H1 (cell line): ENCODE data around the gene MACROD2. TPM values are rescaled to one million over a fixed set of nuclear protein-coding genes. Genes with fewer than 3 reads are reported as not detected.

Experiments used
- CTCF ChIA-PET: fragments of 300-600 bp; sonication (Branson Sonifier 250); formaldehyde crosslinking; loops from one replicate; lab custom pipeline; 2021; ENCODE audit not compliant: partially characterized antibody; lab: Charles Lee
- POLR2A ChIA-PET: fragments of 300-600 bp; sonication (Branson Sonifier 250); formaldehyde crosslinking; loops from one replicate; lab custom pipeline; 2021; ENCODE audit warnings: inconsistent platforms; ENCODE audit not compliant: partially characterized antibody; lab: Charles Lee
- DNase-seq, 2 experiments: peaks; one replicate each; pipeline versions ENCODE4 v3.0.0 to v3.0.0-alpha.2; 2010 to 2022; ENCODE audit warnings: low spot score in 2 of 2, low read depth in 1 of 2, mixed read lengths in 1 of 2
- FAIRE-seq: peaks from 2 replicates; lab custom pipeline; 2011; peaks lifted over from hg19 to GRCh38; lab: Jason Lieb, UNC
- H2AFZ ChIP-seq: 2 replicates; pipeline ENCODE4 v1.8.1; 2012; ENCODE audit warnings: low read length, inconsistent platforms
- H2AK5ac ChIP-seq: 2 replicates; pipeline ENCODE4 v1.6.1; 2013; ENCODE audit warnings: low read depth, low read length
- H2BK120ac ChIP-seq: replicated peaks from 2 replicates; pipeline ENCODE3; 2013; ENCODE audit warnings: low read depth, low read length, inconsistent platforms
- H2BK12ac ChIP-seq: 2 replicates; pipeline ENCODE4 v1.6.1; 2013; ENCODE audit warnings: low read depth, low read length
- H2BK15ac ChIP-seq: 2 replicates; pipeline ENCODE4 v1.6.1; 2013; ENCODE audit warnings: low read length
- H2BK20ac ChIP-seq: 2 replicates; pipeline ENCODE4 v1.6.1; 2013; ENCODE audit warnings: low read length
- H2BK5ac ChIP-seq: 2 replicates; pipeline ENCODE4 v1.6.1; 2013; ENCODE audit warnings: low read depth, low read length
- H3K14ac ChIP-seq: 2 replicates; pipeline ENCODE4 v1.6.1; 2013; ENCODE audit warnings: inconsistent platforms; ENCODE audit not compliant: insufficient read length
- H3K18ac ChIP-seq: 2 replicates; pipeline ENCODE4 v1.6.1; 2013; ENCODE audit warnings: low read length; ENCODE audit errors: extremely low read depth
- H3K23ac ChIP-seq: 2 replicates; pipeline ENCODE4 v1.6.1; 2013; ENCODE audit warnings: inconsistent platforms; ENCODE audit not compliant: insufficient read length
- H3K23me2 ChIP-seq: 2 replicates; pipeline ENCODE4 v1.6.1; 2013; ENCODE audit warnings: low read depth, low read length
- H3K27ac ChIP-seq: 2 replicates; pipeline ENCODE4 v1.6.1; 2011; ENCODE audit warnings: low read depth, low read length, inconsistent platforms
- H3K27me3 ChIP-seq, 4 experiments: replicated peaks in 1 of 4; 1 replicate in 1 of 4; 2 replicates in 3 of 4; pipeline versions ENCODE4 v1.6.1 to v1.8.1; 2011 to 2013; ENCODE audit warnings: low read length in 3 of 4, mild to moderate bottlenecking in 3 of 4, inconsistent platforms in 2 of 4, mixed read lengths in 2 of 4, moderate library complexity in 1 of 4; ENCODE audit not compliant: control insufficient read depth in 3 of 4, insufficient read depth in 3 of 4; ENCODE audit errors: extremely low read depth in 1 of 4
- H3K36me3 ChIP-seq, 4 experiments: 2 replicates each; pipeline versions ENCODE4 v1.6.1 to v1.8.1; 2011 to 2013; ENCODE audit warnings: mild to moderate bottlenecking in 4 of 4, low read length in 3 of 4, moderate library complexity in 2 of 4, control low read depth in 1 of 4, inconsistent platforms in 1 of 4; ENCODE audit not compliant: insufficient read depth in 4 of 4, control insufficient read depth in 2 of 4
- H3K4ac ChIP-seq: replicated peaks from 2 replicates; pipeline ENCODE3; 2013; ENCODE audit warnings: low read length, low read depth, mixed read lengths, inconsistent platforms; ENCODE audit not compliant: insufficient read length
- H3K4me1 ChIP-seq, 4 experiments: replicated peaks in 1 of 4; 1 replicate in 1 of 4; 2 replicates in 3 of 4; pipeline versions ENCODE4 v1.6.1 to v1.8.1; 2011 to 2013; ENCODE audit warnings: low read length in 3 of 4, inconsistent platforms in 2 of 4, mixed read lengths in 1 of 4; ENCODE audit not compliant: insufficient read depth in 4 of 4, control insufficient read depth in 3 of 4
- H3K4me2 ChIP-seq, 2 experiments: 2 replicates each; pipeline versions ENCODE4 v1.6.1 to v1.8.1; 2011 to 2013; ENCODE audit warnings: low read depth in 2 of 2, low read length in 2 of 2, control low read depth in 1 of 2, inconsistent platforms in 1 of 2, mild to moderate bottlenecking in 1 of 2; ENCODE audit not compliant: insufficient read depth in 1 of 2
- H3K4me3 ChIP-seq, 4 experiments: fragments of 200-600, 300-600 bp in 1 of 4; sonication (generic), shearing (Covaris generic), sonication (Bioruptor Twin) in 1 of 4; 2 replicates each; pipeline versions ENCODE4 v1.5.1 to v1.8.1; 2011 to 2016; ENCODE audit warnings: low read length in 4 of 4, low read depth in 3 of 4, control low read depth in 2 of 4, inconsistent platforms in 2 of 4, mild to moderate bottlenecking in 2 of 4, mixed read lengths in 1 of 4, moderate library complexity in 1 of 4; ENCODE audit not compliant: insufficient read depth in 2 of 4; ENCODE audit errors: extremely low read depth in 1 of 4
- H3K56ac ChIP-seq: replicated peaks from 2 replicates; pipeline ENCODE3; 2013; ENCODE audit warnings: low read depth, mild to moderate bottlenecking, mixed read lengths, low read length, inconsistent platforms; ENCODE audit not compliant: insufficient read length
- H3K79me1 ChIP-seq: 2 replicates; pipeline ENCODE4 v1.6.1; 2013; ENCODE audit warnings: low read depth, low read length, control low read depth
- H3K79me2 ChIP-seq, 2 experiments: 2 replicates each; pipeline versions ENCODE4 v1.6.1 to v1.8.1; 2012 to 2013; ENCODE audit warnings: low read length in 2 of 2, mild to moderate bottlenecking in 2 of 2, inconsistent platforms in 1 of 2; ENCODE audit not compliant: insufficient read depth in 2 of 2, control insufficient read depth in 1 of 2
- H3K9ac ChIP-seq, 4 experiments: replicated peaks in 1 of 4; 1 replicate in 1 of 4; 2 replicates in 3 of 4; pipeline versions ENCODE4 v1.6.1 to v1.8.1; 2011 to 2013; ENCODE audit warnings: low read depth in 3 of 4, low read length in 3 of 4, control low read depth in 2 of 4, mild to moderate bottlenecking in 2 of 4, moderate library complexity in 2 of 4, inconsistent platforms in 1 of 4; ENCODE audit errors: extremely low read depth in 1 of 4
- H3K9me3 ChIP-seq, 2 experiments: 2 replicates each; pipeline versions ENCODE4 v1.6.1 to v1.8.1; 2012 to 2013; ENCODE audit warnings: mild to moderate bottlenecking in 2 of 2, moderate library complexity in 2 of 2, control low read depth in 1 of 2, inconsistent platforms in 1 of 2, low read depth in 1 of 2, low read length in 1 of 2, mixed read lengths in 1 of 2; ENCODE audit not compliant: insufficient read depth in 2 of 2
- H4K20me1 ChIP-seq, 2 experiments: replicated peaks in 1 of 2; 2 replicates each; pipeline versions ENCODE3 to v1.8.1; 2011 to 2013; ENCODE audit warnings: inconsistent platforms in 2 of 2, low read length in 2 of 2, mild to moderate bottlenecking in 1 of 2; ENCODE audit not compliant: insufficient read depth in 2 of 2, control insufficient read depth in 1 of 2
- H4K5ac ChIP-seq: 2 replicates; pipeline ENCODE4 v1.6.1; 2013; ENCODE audit warnings: low read length, low read depth, mixed read lengths, inconsistent platforms; ENCODE audit not compliant: insufficient read length
- H4K8ac ChIP-seq: 2 replicates; pipeline ENCODE4 v1.8.0; 2013; ENCODE audit warnings: mild to moderate bottlenecking, moderate library complexity, low read length, inconsistent platforms; ENCODE audit not compliant: insufficient read depth; ENCODE audit errors: extremely low read depth
- H4K91ac ChIP-seq: replicated peaks from 2 replicates; pipeline ENCODE3; 2013; ENCODE audit warnings: low read length, mixed read lengths, inconsistent platforms; ENCODE audit not compliant: insufficient read length
- E2F6 ChIP-seq: IDR thresholded peaks from 2 replicates; pipeline ENCODE4 v1.6.1; 2012; ENCODE audit warnings: inconsistent platforms
- GTF2F1 ChIP-seq: IDR thresholded peaks from 2 replicates; pipeline ENCODE4 v1.6.1; 2012; ENCODE audit warnings: low read depth, low read length, improper control_type of control experiment, borderline replicate concordance
- JUND ChIP-seq: IDR thresholded peaks from 2 replicates; pipeline ENCODE4 v1.6.1; 2011; ENCODE audit warnings: mild to moderate bottlenecking, improper control_type of control experiment, low read length
- USF2 ChIP-seq: IDR thresholded peaks from 2 replicates; pipeline ENCODE4 v1.6.1; 2011; ENCODE audit warnings: low read length, improper control_type of control experiment
- WGBS, 2 experiments: shearing (Covaris generic) in 1 of 2; methylation state at CpG; one replicate each; pipeline versions ENCODE4 v1.1.6 to v1.1.7; 2013 to 2015; ENCODE audit warnings: low lambda C conversion rate in 2 of 2, mixed read lengths in 2 of 2, inconsistent platforms in 1 of 2, low coverage in 1 of 2, missing lambda C conversion rate in 1 of 2; ENCODE audit not compliant: insufficient replicate concordance in 2 of 2, insufficient coverage in 1 of 2, insufficient read length in 1 of 2; ENCODE audit errors: extremely low coverage in 1 of 2, missing lambda C conversion rate in 1 of 2; 5-methylcytosine and 5-hydroxymethylcytosine counted together
- polyA plus RNA-seq, 7 experiments: library from polyadenylated mRNA; depleted of rRNA in 3 of 7; stranded (reverse) in 5 of 7; unstranded in 2 of 7; fragments of >200 nt in 5 of 7; fragments of 200-250 nt in 2 of 7; gene quantifications; 1 replicate in 5 of 7; 2 replicates in 1 of 7; 4 replicates in 1 of 7; pipeline versions ENCODE4 v1.2.1 to v1.2.3, GENCODE V29; 2011 to 2013; ENCODE audit warnings: missing spikeins in 2 of 7, mixed read lengths in 2 of 7
- total RNA-seq: library from RNA; stranded (reverse); fragmentation: NEBNext Ultra II Directional; extraction: Animal tissue kit (Norgen Biotek cat#: 25700); gene quantifications from 2 replicates; pipeline ENCODE4 v1.2.1, GENCODE V29; 2021

Gene MACROD2
- total and polyA plus RNA-seq, 2 of the 8 experiments (the other 6 are each of a cell fraction or from before 2014, with no cell fraction given) = 0.70 to 3.9 TPM

GRCh38 chr20:14142964-14143627, 147.8 kb downstream of the MACROD2 start:
- WGBS, 2 experiments = 90% methylated on average over 2 of the region's 2 CpGs; no CpG with 5 or more reads in 1 of the 2 experiments
- no peak for TF ChIP-seq E2F6
- no peak for TF ChIP-seq JUND
- TF ChIP-seq USF2 = no peak
- no peak for TF ChIP-seq GTF2F1

More at GRCh38 chr20:14142964-14143627, 147.8 kb downstream of the MACROD2 start:
- Histone ChIP-seq H3K18ac (no peak overlapping the region), H4K5ac (no peak overlapping the region), H3K27me3 (peaks cover 0 to 2% (median 0%) of the 10 kb centered on the region in 4 experiments; a peak in 1 of 7 replicates), H4K91ac (no peak overlapping the region), H3K79me1 (no peaks in the 10 kb centered on the region), H2BK20ac (no peak overlapping the region), H3K9ac (no peak overlapping the region), H3K36me3 (no peaks in the 10 kb centered on the region), H3K14ac (no peak overlapping the region), H3K4ac (no peak overlapping the region), H3K9me3 (no peaks in the 10 kb centered on the region), H3K4me2 (no peak overlapping the region), H2AFZ (no peak overlapping the region), H2BK12ac (no peak overlapping the region), H4K20me1 (no peaks in the 10 kb centered on the region), H2BK5ac (no peak overlapping the region), H3K27ac (no peak overlapping the region), H3K4me1 (no peaks in the 10 kb centered on the region), H2AK5ac (no peak overlapping the region), H3K23ac (no peak overlapping the region), H3K79me2 (no peaks in the 10 kb centered on the region), H3K4me3 (no peak overlapping the region), H4K8ac (no peak overlapping the region), H2BK120ac (no peak overlapping the region), H2BK15ac (no peak overlapping the region), H3K23me2 (no peaks in the 10 kb centered on the region), H3K56ac (no peak overlapping the region)
- FAIRE-seq (no peak), DNase-seq (no peak)
- ChIA-PET POLR2A (no interaction called here), CTCF (interaction anchor here (0.8 to 3.1 kb wide), 3 partner anchors 12 to 51 kb away, joined by 3 to 18 read pairs (median 8); no protein-coding TSS in a partner anchor)
